ENCODE measurements around the gene ZNF280B. TPM values are rescaled to one million over a fixed set of nuclear protein-coding genes. Genes with fewer than 3 reads are reported as not detected.

The ZNF280B gene
- total and polyA plus RNA-seq, 2 donors (not counting 3 experiments of a cell fraction or from before 2014, with no cell fraction given) = 1.5 to 3.1 TPM

DNA sequence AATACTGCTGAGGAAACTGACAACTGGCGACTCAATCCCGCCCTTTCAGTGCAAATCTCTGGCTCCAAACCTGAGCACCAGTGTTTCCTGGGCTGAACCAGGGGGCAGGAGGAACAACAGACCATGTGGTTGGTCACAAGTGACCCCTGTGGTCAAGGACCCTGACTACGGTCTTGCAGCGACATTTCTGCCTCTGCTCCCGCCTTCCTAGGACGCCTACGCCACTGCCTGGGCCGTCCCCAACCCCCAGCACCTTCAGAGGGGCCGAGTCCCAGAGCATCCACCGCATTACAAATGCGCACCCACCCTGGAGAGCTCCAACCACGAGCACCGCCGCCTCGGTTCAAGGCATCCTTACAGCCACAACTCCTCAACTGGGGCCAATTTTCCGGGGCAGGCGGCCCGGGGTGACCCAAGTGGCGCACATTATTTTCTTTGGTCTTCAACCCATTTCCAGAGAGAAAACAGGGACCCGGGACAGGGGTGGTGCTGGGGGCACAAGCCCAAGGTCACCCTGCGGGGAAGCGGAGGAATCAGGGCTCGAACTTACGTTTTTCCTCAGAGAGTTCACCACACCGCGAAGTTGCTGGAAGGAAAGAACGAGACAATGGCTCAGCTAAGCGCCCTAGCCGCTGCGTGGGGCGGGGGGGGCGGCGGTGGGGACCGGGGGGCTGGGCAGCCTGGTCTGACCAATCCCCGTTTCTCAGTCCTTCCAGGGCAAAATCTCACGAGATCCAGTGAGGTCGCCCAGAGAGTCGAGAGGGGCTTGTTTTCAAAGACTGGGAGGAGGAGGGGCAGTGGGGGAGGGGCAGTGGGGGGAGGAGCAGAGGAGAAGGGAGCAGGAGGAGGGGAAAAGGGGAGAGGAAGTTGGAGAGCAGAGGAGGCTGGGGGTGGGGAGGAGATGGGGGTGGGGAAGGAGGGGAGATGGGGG is 48.7 kb upstream of the ZNF280B start:
- ChIA-PET POLR2A (no interaction called here), CTCF (no interaction called here)
- FAIRE-seq (no peak), DNase-seq (ENCODE audit: low read depth, low spot score) (no peak)
- Histone ChIP-seq H3K4me3 (replicated peaks in 1 of 3; ENCODE audit: insufficient read depth in 1 of 3, low read depth in 1 of 3, low read length in 3 of 3) (no peak overlapping the region), H3K9me1 (replicated peaks; ENCODE audit: control insufficient read depth, extremely low read depth, insufficient read depth, low read length) (no peaks in the 10 kb centered on the region), H3K4me1 (ENCODE audit: control insufficient read depth, extremely low read depth, insufficient read depth, low read length) (no peaks in the 10 kb centered on the region), H3K36me3 (ENCODE audit: control insufficient read depth in 2 of 2, extremely low read depth in 1 of 2, insufficient read depth in 2 of 2, low read length in 2 of 2) (no peaks in the 10 kb centered on the region), H3K27me3 (ENCODE audit: control insufficient read depth in 2 of 2, insufficient read depth in 2 of 2, low read length in 2 of 2) (peaks cover 0 to 4% of the 10 kb centered on the region in 2 experiments), H2AFZ (ENCODE audit: low read depth, low read length) (no peak overlapping the region), H3K27ac (ENCODE audit: insufficient read depth, low read depth, low read length) (no peak overlapping the region), H3K79me2 (ENCODE audit: control insufficient read depth, insufficient read depth, low read length) (no peaks in the 10 kb centered on the region), H3K4me2 (ENCODE audit: insufficient read depth, low read length) (no peak overlapping the region), H4K20me1 (replicated peaks; ENCODE audit: control insufficient read depth, extremely low read depth, insufficient read depth, low read length) (no peaks in the 10 kb centered on the region), H3K9me3 (replicated peaks; ENCODE audit: control insufficient read depth, insufficient read depth, low read length) (no peaks in the 10 kb centered on the region), H3K9ac (replicated peaks; ENCODE audit: extremely low read depth, insufficient read depth, low read length) (no peak overlapping the region)
- TF ChIP-seq POLR2A (IDR thresholded peaks at IDR 0.05; ENCODE audit: low read depth, low read length) = no peak
- TF ChIP-seq, protein P1, sequence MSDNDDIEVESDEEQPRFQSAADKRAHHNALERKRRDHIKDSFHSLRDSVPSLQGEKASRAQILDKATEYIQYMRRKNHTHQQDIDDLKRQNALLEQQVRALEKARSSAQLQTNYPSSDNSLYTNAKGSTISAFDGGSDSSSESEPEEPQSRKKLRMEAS (IDR thresholded peaks at IDR 0.05; ENCODE audit: insufficient read depth, insufficient read length) = no peak
- TF ChIP-seq, protein P2, sequence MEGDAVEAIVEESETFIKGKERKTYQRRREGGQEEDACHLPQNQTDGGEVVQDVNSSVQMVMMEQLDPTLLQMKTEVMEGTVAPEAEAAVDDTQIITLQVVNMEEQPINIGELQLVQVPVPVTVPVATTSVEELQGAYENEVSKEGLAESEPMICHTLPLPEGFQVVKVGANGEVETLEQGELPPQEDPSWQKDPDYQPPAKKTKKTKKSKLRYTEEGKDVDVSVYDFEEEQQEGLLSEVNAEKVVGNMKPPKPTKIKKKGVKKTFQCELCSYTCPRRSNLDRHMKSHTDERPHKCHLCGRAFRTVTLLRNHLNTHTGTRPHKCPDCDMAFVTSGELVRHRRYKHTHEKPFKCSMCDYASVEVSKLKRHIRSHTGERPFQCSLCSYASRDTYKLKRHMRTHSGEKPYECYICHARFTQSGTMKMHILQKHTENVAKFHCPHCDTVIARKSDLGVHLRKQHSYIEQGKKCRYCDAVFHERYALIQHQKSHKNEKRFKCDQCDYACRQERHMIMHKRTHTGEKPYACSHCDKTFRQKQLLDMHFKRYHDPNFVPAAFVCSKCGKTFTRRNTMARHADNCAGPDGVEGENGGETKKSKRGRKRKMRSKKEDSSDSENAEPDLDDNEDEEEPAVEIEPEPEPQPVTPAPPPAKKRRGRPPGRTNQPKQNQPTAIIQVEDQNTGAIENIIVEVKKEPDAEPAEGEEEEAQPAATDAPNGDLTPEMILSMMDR (IDR thresholded peaks at IDR 0.05; ENCODE audit: extremely low read depth in 1 of 2, insufficient read depth in 1 of 2, low read depth in 1 of 2, low read length in 2 of 2) = no peak
- no peak for TF ChIP-seq POLR2AphosphoS5 (IDR thresholded peaks at IDR 0.05; ENCODE audit: insufficient read depth, low read depth, low read length)
- TF ChIP-seq FOS (IDR thresholded peaks at IDR 0.05; ENCODE audit: borderline replicate concordance, insufficient read depth, low read length) = no peak
- no peak for TF ChIP-seq JUN (IDR thresholded peaks at IDR 0.05; ENCODE audit: borderline replicate concordance, insufficient read depth, insufficient read length, low read depth)
- TF ChIP-seq MYC (IDR thresholded peaks at IDR 0.05; ENCODE audit: low read depth, low read length) = no peak
- TF ChIP-seq EZH2 (IDR thresholded peaks at IDR 0.05; ENCODE audit: borderline replicate concordance, low read depth, low read length, severe bottlenecking) = no peak
- TF ChIP-seq GATA2 (IDR thresholded peaks at IDR 0.05; ENCODE audit: insufficient read depth, insufficient read length, low read depth, low read length) = no peak
- no TSS peak for BruUV-seq (replicated peaks)
- intact Hi-C loops (cut with micrococcal nuclease) (no loop called here), dilution Hi-C loops (cut with MboI; ENCODE audit: extremely low pct_ligation_motif_present, low sequenced_read_pairs) (no loop called here)
